22Rv1 (cell line): ENCODE measurements around the gene MIF.
"Not testable (repeated sequence)": the region's sequence is repeated elsewhere in the genome, so short reads cannot be mapped to it uniquely, and the experiment has no call there.

Experiments used
- H3K27ac ChIP-seq: fragments of 450-650 bp; 2 replicates; pipeline ENCODE4 v1.5.1; 2017
- CTCF ChIP-seq: fragments of 450-650 bp; IDR thresholded peaks from 2 replicates; pipeline ENCODE4 v1.5.1; 2017; ENCODE audit warnings: mild to moderate bottlenecking
- ZFX ChIP-seq: fragments of 450-650 bp; IDR thresholded peaks from 2 replicates; pipeline ENCODE4 v1.6.1; 2017; ENCODE audit warnings: antibody characterized with exemption, borderline replicate concordance

The MIF gene

GRCh38 chr22:23939017-23939357 is 44.8 kb downstream of the MIF start:
- TF ChIP-seq CTCF: no peak
- no peak for TF ChIP-seq ZFX
- no peak overlapping the region for H3K27ac ChIP-seq

- H3K27ac ChIP-seq: not testable (repeated sequence)
Measured at GRCh38 chr22:23940166-23940565, 46.0 kb downstream of the MIF start.
